Fibroblast of lung (primary cell): ENCODE data around the gene PFKFB4. TPM values are rescaled to one million over a fixed set of nuclear protein-coding genes. Genes with fewer than 3 reads are reported as not detected.

Experiments
- DNase-seq, 2 donors: peaks; one replicate each; pipeline versions ENCODE4 v3.0.0 to v3.0.0-alpha.2; 2010; ENCODE audit warnings: low read depth in 2 of 2
- H2AFZ ChIP-seq: 2 replicates; pipeline ENCODE4 v1.5.1; 2012; ENCODE audit warnings: low read length, control low read depth, inconsistent platforms
- H3K27ac ChIP-seq: 2 replicates; pipeline ENCODE4 v1.5.1; 2011; ENCODE audit warnings: low read length, control low read depth; ENCODE audit not compliant: insufficient read depth
- H3K27me3 ChIP-seq: 2 replicates; pipeline ENCODE4 v1.5.1; 2011; ENCODE audit warnings: mild to moderate bottlenecking, low read length; ENCODE audit not compliant: control insufficient read depth, insufficient read depth
- H3K36me3 ChIP-seq: 2 replicates; pipeline ENCODE4 v1.5.1; 2011; ENCODE audit warnings: low read length; ENCODE audit not compliant: control insufficient read depth, insufficient read depth
- H3K4me1 ChIP-seq: 2 replicates; pipeline ENCODE4 v1.5.1; 2011; ENCODE audit warnings: low read length; ENCODE audit not compliant: control insufficient read depth, insufficient read depth; ENCODE audit errors: extremely low read depth
- H3K4me2 ChIP-seq: 2 replicates; pipeline ENCODE4 v1.5.1; 2011; ENCODE audit warnings: low read length, control low read depth; ENCODE audit not compliant: insufficient read depth; ENCODE audit errors: extremely low read depth
- H3K4me3 ChIP-seq, 4 experiments: fragments of 200-600 bp in 1 of 4; sonication (generic) in 1 of 4; replicated peaks in 1 of 4; 2 replicates each; pipeline ENCODE4 v1.5.1; 2011 to 2016; ENCODE audit warnings: low read length in 4 of 4, low read depth in 3 of 4, mild to moderate bottlenecking in 3 of 4, control low read depth in 2 of 4, inconsistent platforms in 1 of 4, mixed read lengths in 1 of 4; ENCODE audit not compliant: insufficient read depth in 1 of 4; ENCODE audit errors: control extremely low read depth in 1 of 4
- H3K79me2 ChIP-seq: 2 replicates; pipeline ENCODE4 v1.5.1; 2012; ENCODE audit warnings: mild to moderate bottlenecking, low read length, inconsistent platforms; ENCODE audit not compliant: control insufficient read depth, insufficient read depth
- H3K9ac ChIP-seq: 2 replicates; pipeline ENCODE4 v1.5.1; 2011; ENCODE audit warnings: mild to moderate bottlenecking, low read length, control low read depth; ENCODE audit not compliant: insufficient read depth
- H3K9me3 ChIP-seq: 2 replicates; pipeline ENCODE4 v1.5.1; 2012; ENCODE audit warnings: low read depth, low read length; ENCODE audit not compliant: control insufficient read depth, insufficient read depth
- H4K20me1 ChIP-seq: 2 replicates; pipeline ENCODE4 v1.5.1; 2011; ENCODE audit warnings: low read length; ENCODE audit not compliant: control insufficient read depth, insufficient read depth; ENCODE audit errors: extremely low read depth
- EZH2 ChIP-seq: IDR thresholded peaks from 2 replicates; pipeline ENCODE4 v1.5.1; 2012; ENCODE audit warnings: low read length, control low read depth, mild to moderate bottlenecking; ENCODE audit errors: missing control alignments
- polyA plus RNA-seq, 2 donors: library from polyadenylated mRNA; depleted of rRNA in 1 of 2; stranded (reverse) in 1 of 2; unstranded in 1 of 2; fragments of >200 nt; gene quantifications; 2 replicates each; pipeline ENCODE4 v1.2.1, GENCODE V29; 2011 to 2012; ENCODE audit warnings: missing spikeins in 1 of 2
- total RNA-seq: library from RNA; depleted of rRNA; stranded (reverse); fragments of >200 nt; gene quantifications from 2 replicates; pipeline ENCODE4 v1.2.1, GENCODE V29; 2014
- TF ChIP-seq, protein P1 (sequence below), 2 donors: IDR thresholded peaks in 1 of 2; conservative IDR thresholded peaks in 1 of 2; 1 replicate in 1 of 2; 2 replicates in 1 of 2; pipeline ENCODE4 v1.5.1; 2011 to 2012; ENCODE audit warnings: low read length in 2 of 2, control low read depth in 1 of 2, inconsistent platforms in 1 of 2, low read depth in 1 of 2, mild to moderate bottlenecking in 1 of 2

PFKFB4 gene
- total and polyA plus RNA-seq, 2 donors (not counting 1 experiment from before 2014, with no cell fraction given) = 9.3 to 12.2 TPM

DNA sequence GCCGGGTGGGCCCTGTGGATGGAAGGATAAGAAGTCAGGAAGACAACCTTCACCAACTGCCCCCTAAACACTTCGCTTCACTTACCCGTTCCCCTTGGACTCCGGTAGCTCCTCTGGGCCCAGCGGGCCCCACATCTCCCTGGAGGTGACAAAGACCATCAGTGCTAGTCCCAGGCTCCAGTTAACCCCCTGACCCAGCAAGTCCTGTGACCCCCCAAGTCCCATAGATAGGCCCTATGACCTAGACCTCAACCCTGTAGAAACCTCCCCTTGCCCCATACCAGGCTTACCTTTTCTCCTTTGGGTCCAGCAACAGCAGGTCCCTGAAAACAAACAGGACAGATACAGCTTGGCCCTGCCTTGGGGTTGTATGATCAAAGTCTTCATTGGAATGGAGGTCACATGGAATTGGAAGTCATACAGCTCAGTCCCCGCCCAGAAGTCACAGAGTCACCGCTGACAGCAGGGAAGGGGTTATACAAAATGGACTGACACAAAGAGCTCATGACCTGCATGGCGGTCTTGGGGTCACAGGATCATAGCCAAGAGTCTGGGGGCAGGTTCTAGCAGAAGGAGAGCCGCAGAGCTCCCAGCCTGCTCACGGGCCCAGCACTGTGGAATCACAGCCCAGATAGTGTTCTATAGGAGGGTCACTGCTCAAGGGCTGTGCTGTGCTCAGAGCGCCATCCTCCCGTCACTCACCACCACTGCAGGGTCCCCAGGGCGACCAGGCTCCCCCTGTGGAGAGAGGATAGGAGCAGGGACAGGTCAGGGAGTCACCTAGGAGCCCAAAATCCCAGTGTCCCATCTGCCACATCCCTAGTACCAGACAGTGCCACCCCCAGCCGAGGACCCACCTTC lies 25.2 kb upstream of the PFKFB4 start:
- peaks cover 7% of the 10 kb centered on the region for H3K36me3 ChIP-seq

DNA sequence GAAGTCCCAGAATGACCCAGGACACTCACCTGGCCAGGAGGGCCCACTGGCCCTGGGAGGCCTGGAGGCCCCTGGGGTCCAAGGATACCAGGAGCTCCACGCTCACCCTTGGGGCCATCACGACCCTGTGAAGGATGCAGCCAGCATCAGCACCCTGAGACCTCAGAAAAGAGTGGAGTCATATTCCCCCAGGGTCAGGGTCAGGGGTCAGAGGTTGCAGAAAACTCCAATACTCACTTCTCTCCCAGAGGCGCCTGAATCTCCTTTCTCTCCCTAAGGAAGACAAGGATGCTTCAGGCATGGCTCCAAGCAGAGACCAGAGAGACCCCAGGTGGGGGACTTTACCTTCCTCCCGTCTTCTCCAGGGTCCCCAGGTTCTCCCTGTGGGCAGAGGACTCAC lies 20.0 kb upstream of the PFKFB4 start:
- Histone ChIP-seq H3K79me2 (no peaks in the 10 kb centered on the region), H3K27ac (no peak overlapping the region), H3K4me1 (no peaks in the 10 kb centered on the region), H3K27me3 (no peaks in the 10 kb centered on the region), H3K4me2 (no peak overlapping the region), H4K20me1 (no peaks in the 10 kb centered on the region), H3K36me3 (peaks cover 4% of the 10 kb centered on the region), H3K9ac (no peak overlapping the region), H3K9me3 (no peaks in the 10 kb centered on the region), H2AFZ (no peak overlapping the region), H3K4me3 (no peak overlapping the region)
- TF ChIP-seq EZH2 = no peak
- TF ChIP-seq, protein P1, sequence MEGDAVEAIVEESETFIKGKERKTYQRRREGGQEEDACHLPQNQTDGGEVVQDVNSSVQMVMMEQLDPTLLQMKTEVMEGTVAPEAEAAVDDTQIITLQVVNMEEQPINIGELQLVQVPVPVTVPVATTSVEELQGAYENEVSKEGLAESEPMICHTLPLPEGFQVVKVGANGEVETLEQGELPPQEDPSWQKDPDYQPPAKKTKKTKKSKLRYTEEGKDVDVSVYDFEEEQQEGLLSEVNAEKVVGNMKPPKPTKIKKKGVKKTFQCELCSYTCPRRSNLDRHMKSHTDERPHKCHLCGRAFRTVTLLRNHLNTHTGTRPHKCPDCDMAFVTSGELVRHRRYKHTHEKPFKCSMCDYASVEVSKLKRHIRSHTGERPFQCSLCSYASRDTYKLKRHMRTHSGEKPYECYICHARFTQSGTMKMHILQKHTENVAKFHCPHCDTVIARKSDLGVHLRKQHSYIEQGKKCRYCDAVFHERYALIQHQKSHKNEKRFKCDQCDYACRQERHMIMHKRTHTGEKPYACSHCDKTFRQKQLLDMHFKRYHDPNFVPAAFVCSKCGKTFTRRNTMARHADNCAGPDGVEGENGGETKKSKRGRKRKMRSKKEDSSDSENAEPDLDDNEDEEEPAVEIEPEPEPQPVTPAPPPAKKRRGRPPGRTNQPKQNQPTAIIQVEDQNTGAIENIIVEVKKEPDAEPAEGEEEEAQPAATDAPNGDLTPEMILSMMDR (conservative IDR thresholded peaks at IDR 0.05 in 1 of 2, IDR thresholded peaks at IDR 0.05 in 1 of 2; ENCODE audit: low read depth in 1 of 2, low read length in 2 of 2) = no peak
- no peak for DNase-seq

More for the DNA sequence above, 25.2 kb upstream of the PFKFB4 start:
- H4K20me1 ChIP-seq = no peaks in the 10 kb centered on the region
- H3K27ac ChIP-seq = no peak overlapping the region
- TF ChIP-seq, protein P1 (conservative IDR thresholded peaks at IDR 0.05 in 1 of 2, IDR thresholded peaks at IDR 0.05 in 1 of 2; ENCODE audit: low read depth in 1 of 2, low read length in 2 of 2) = no peak
- no peak for TF ChIP-seq EZH2
- DNase-seq = no peak
- H3K4me3 ChIP-seq = no peak overlapping the region
- no peak overlapping the region for H3K9ac ChIP-seq
- H3K27me3 ChIP-seq = no peaks in the 10 kb centered on the region
- no peaks in the 10 kb centered on the region for H3K4me1 ChIP-seq
- no peaks in the 10 kb centered on the region for H3K9me3 ChIP-seq
- H3K4me2 ChIP-seq = no peak overlapping the region
- no peak overlapping the region for H2AFZ ChIP-seq
- H3K79me2 ChIP-seq = no peaks in the 10 kb centered on the region

DNA sequence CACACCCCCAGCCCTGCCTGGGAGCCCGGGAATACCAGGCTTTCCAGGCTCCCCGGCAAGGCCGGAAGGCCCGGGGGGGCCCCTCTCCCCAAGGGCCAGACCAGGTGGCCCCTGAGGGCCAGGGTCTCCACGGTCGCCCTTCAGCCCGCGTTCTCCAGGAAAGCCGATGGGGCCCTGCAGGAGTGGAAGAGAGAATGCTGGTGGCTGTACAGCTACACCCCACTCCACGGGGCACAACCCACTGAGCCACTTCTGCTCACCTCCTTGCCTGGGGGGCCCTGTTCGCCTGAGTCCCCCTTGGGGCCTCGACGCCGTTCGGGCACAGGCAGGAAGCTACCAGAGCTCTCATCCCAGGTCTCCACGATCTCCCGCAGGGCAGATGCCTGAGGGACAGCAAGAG lies 18.8 kb upstream of the PFKFB4 start:
- H2AFZ ChIP-seq = no peak overlapping the region
- no peak overlapping the region for H3K4me2 ChIP-seq
- H3K79me2 ChIP-seq = no peaks in the 10 kb centered on the region
- H3K9me3 ChIP-seq = no peaks in the 10 kb centered on the region
- no peaks in the 10 kb centered on the region for H4K20me1 ChIP-seq
- H3K4me3 ChIP-seq = no peak overlapping the region
- TF ChIP-seq EZH2 = no peak
- TF ChIP-seq, protein P1 (conservative IDR thresholded peaks at IDR 0.05 in 1 of 2, IDR thresholded peaks at IDR 0.05 in 1 of 2; ENCODE audit: low read depth in 1 of 2, low read length in 2 of 2) = no peak
- no peaks in the 10 kb centered on the region for H3K27me3 ChIP-seq
- H3K36me3 ChIP-seq = peaks cover 4% of the 10 kb centered on the region
- H3K27ac ChIP-seq = no peak overlapping the region
- no peak for DNase-seq
- H3K4me1 ChIP-seq = no peaks in the 10 kb centered on the region
- no peak overlapping the region for H3K9ac ChIP-seq
